ENCODE results near the gene RPRML.
"Not testable (repeated sequence)": the region's sequence is repeated elsewhere in the genome, so short reads cannot be mapped to it uniquely, and the experiment has no call there.

The RPRML gene

DNA sequence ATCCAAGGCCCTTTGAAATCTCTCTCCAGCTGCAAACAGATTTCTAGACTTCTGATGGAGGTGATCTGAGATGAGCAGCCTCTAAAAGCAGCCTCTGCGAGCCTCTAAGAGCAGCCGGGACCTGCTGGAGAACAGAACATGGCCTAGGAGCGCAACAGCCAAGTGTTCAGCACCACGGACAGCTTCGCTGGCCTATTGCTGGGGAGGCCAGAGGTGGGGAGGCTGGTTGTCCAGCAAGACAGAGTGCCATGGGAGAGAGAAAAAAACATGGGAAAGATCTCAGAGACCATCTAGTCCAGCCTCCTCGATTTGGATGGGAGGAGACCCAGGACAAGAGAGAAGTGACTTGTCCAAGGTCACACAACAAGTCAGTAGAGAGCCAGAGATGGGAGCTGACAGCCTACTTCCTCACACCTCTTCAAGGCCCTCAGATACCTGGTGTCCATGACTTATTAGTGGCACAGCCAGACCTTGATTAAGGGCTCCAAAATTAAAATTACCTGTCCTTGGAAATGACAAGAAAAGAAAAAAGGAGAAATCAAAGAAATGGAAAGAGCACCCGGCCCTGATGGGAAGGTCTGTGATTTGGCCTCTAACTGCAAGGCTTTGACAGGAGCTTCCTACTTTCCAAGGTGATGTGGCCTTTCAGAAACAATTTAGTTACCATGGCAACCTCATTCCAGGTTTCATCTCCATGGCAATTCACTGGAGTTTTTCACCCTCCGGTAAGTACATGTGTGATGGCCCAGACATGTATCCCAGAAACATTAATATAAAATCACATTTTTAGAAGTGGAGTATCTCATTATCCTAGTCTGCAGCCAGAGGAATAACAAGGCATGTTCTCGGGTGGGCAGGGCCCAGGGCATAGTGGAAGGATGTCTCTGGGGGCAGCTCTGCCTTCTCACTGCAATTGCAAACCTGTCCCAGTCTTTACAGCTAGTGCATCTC is 14.5 kb downstream of the RPRML start:
- Mint-ChIP-seq H3K9me3 (no peaks in the 10 kb centered on the region), H3K27me3 (no peaks in the 10 kb centered on the region), H3K36me3 (no peaks in the 10 kb centered on the region), H3K4me3 (no peak overlapping the region), H3K4me1 (peaks cover 3% of the 10 kb centered on the region), H3K27ac (no peak overlapping the region)
- DNase-seq, result peak; percentile 44
- CTCF ChIA-PET, result no interaction called here

DNA sequence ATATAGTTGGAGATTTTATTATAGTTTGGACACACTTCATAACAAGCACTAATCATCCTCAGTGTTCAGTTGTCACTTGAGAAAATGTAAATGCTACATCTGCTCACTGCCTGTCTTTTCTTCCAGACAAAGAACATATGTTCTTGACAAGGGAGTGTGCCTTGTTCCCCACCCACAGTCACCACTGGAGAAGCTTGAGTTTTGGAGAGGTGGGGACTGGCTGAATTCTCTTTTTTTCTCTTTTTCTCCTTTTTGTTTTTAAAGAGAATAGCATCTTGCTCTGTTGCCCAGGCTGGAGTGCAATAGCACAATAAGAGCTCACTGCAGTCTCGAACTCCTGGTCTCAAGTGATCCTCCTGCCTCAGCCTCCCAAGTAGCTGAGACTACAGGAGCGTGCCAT is 15.5 kb downstream of the RPRML start:
- CTCF ChIA-PET, result no interaction called here
- Mint-ChIP-seq H3K36me3 (no peaks in the 10 kb centered on the region), H3K27ac (no peak overlapping the region)

DNA sequence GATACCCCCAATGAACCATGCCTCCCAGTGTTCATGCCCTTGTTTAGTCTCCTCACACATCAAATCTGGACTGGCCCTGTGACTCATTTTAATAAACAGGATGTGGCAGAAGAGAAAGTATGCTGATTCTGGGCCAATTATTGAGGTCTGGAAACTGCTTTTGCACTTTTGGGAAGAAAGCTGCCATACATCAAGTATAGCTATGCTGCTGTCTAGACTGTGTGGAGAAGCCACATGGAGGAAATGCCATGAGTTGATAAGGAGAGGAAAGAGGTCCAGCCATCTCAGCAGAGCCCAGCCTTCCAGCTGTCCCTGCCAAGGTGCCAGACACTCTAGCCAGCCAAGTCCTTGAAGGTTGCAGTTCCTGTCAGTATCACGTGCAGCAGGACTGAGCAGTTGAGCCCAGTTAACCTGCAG is 16.7 kb downstream of the RPRML start:
- peaks cover 6% of the 10 kb centered on the region for H3K4me1 Mint-ChIP-seq
- no peak for DNase-seq
- no peak overlapping the region for H3K4me3 Mint-ChIP-seq
- CTCF ChIA-PET, result no interaction called here
- no peak overlapping the region for H3K27ac Mint-ChIP-seq
- H3K9me3 Mint-ChIP-seq, result no peaks in the 10 kb centered on the region
- H3K27me3 Mint-ChIP-seq, result peaks cover 11% of the 10 kb centered on the region
- no peaks in the 10 kb centered on the region for H3K36me3 Mint-ChIP-seq

More for the DNA sequence above, 15.5 kb downstream of the RPRML start:
- no peaks in the 10 kb centered on the region for H3K9me3 Mint-ChIP-seq
- DNase-seq, result no peak
- no peaks in the 10 kb centered on the region for H3K27me3 Mint-ChIP-seq
- H3K4me1 Mint-ChIP-seq, result peaks cover 3% of the 10 kb centered on the region
- H3K4me3 Mint-ChIP-seq, result no peak overlapping the region

DNA sequence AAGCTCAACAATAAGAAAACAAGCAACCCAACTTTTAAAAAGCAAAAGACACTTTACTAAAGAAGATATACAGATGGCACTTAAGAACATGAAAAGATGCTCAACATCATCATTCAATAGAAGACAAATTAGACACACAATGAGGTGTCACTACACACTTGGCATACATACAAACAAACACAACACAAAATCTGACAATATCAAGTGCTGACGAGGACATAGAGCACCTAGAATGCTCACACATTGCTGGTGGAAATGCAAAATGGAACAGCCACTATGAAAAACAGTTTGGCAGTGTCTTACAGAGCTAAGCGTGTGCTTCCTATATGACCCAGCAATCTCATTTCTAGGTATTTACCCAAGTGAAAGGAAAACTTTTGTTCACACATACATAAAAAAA is 18.9 kb downstream of the RPRML start:
- CTCF ChIA-PET, result interaction anchor here (1.1 kb wide), 1 partner anchor 16 kb away, joined by 3 read pairs; no protein-coding TSS in a partner anchor
- DNase-seq, result no peak
- no peak overlapping the region for H3K27ac Mint-ChIP-seq
- H3K36me3 Mint-ChIP-seq, result no peaks in the 10 kb centered on the region
- H3K4me3 Mint-ChIP-seq, result no peak overlapping the region
- peaks cover 12% of the 10 kb centered on the region for H3K27me3 Mint-ChIP-seq
- H3K9me3 Mint-ChIP-seq, result no peaks in the 10 kb centered on the region
- H3K4me1 Mint-ChIP-seq, result peaks cover 6% of the 10 kb centered on the region

DNA sequence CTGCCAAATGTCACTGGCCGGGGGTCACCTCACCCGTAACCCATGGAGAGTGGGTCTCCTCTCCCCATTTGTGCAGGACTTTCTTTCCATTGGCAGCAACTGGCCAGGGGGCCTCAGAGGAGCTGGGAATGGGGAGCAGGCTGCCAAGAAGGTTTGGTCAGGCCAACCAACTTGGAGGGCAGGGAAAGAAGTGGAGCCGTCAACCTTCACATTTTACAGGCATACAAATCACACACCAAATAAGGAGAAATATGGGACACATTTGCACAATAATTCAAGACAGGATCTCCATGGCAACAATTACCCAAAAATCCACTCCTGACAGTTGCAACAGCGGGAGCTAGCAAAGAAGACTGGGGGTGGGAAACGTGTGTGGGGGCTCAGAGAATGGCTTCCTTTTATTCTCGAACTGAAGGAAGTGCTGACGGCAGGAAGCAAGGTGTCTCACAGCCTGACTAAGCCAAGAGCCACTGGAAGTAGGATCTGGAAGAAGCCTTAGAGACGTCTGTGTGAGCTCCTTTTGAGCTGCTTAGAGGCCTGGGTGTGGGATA is 20.9 kb downstream of the RPRML start:
- Mint-ChIP-seq H3K36me3 (no peaks in the 10 kb centered on the region), H3K4me3 (no peak overlapping the region)

DNA sequence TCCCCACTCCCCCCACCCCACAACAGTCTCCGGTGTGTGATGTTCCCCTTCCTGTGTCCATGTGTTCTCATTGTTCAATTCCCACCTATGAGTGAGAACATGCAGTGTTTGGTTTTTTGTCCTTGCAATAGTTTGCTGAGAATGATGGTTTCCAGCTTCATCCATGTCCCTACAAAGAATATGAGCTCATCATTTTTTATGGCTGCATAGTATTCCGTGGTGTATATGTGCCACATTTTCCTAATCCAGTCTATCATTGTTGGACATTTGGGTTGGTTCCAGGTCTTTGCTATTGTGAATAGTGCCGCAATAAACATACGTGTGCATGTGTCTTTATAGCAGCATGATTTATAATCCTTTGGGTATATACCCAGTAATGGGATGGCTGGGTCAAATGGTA is 25.9 kb downstream of the RPRML start:
- H3K36me3 Mint-ChIP-seq, DNase-seq, H3K27ac Mint-ChIP-seq, CTCF ChIA-PET, H3K4me1 Mint-ChIP-seq, H3K4me3 Mint-ChIP-seq, H3K9me3 Mint-ChIP-seq: not testable (repeated sequence)
- H3K27me3 Mint-ChIP-seq, result peaks cover 12% of the 10 kb centered on the region

More for the DNA sequence above, 20.9 kb downstream of the RPRML start:
- CTCF ChIA-PET, result interaction anchor here (1.0 kb wide), 1 partner anchor 17 kb away, joined by 4 read pairs; no protein-coding TSS in a partner anchor
- H3K4me1 Mint-ChIP-seq, result peaks cover 6% of the 10 kb centered on the region
- H3K27me3 Mint-ChIP-seq, result peaks cover 12% of the 10 kb centered on the region
- no peak for DNase-seq
- H3K9me3 Mint-ChIP-seq, result no peaks in the 10 kb centered on the region
- H3K27ac Mint-ChIP-seq, result no peak overlapping the region

DNA sequence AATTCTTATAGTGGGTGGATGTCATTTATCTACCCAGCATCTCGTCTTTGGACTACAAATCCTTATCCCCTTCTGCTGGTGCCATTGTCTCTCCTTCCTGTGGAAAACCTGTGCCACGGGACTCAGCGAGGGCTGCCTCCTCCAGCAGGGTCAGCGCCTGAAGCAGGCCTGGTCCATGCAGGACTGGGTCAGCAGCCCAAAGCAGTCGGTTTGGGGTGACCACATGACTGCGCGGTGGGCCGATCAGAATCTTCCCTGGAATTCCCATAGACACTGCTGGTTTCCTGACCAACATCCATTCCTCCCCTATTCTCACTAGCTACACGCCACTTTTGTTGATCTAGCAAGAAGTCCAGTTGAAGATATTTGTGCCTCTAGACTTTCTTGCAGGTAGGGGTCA is 26.9 kb downstream of the RPRML start:
- no peak for DNase-seq
- H3K27ac Mint-ChIP-seq, result no peak overlapping the region
- H3K27me3 Mint-ChIP-seq, result peaks cover 4% of the 10 kb centered on the region
- H3K9me3 Mint-ChIP-seq, result no peaks in the 10 kb centered on the region
- H3K4me1 Mint-ChIP-seq, result no peaks in the 10 kb centered on the region
- no peak overlapping the region for H3K4me3 Mint-ChIP-seq
- CTCF ChIA-PET, result interaction anchor here (1.0 to 1.1 kb wide), 2 partner anchors 10 to 55 kb away, joined by 3 read pairs; no protein-coding TSS in a partner anchor
- H3K36me3 Mint-ChIP-seq, result no peaks in the 10 kb centered on the region

DNA sequence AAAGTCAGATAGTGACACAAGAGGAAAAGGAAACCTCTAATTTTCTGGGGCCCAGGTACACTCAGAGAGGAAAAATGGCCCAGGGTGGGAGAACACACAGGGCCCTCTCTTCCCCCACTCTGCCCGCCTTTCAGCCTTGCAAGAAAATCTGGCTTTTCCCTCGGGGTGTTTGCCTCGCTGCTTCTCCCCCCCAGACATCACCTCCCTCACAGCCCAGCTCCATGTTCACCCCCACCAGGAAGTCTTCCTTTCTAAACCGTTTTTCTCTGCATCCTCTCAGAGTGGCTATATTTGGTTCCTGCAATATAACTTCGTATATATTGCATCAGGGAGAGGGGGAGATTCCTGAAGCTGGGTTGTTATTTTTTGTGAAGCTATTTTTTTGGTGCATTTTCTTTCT is 27.3 kb downstream of the RPRML start:
- CTCF ChIA-PET, result interaction anchor here (1.0 to 1.1 kb wide), 2 partner anchors 9 to 55 kb away, joined by 3 read pairs; no protein-coding TSS in a partner anchor
- H3K4me1 Mint-ChIP-seq, result no peaks in the 10 kb centered on the region
- no peaks in the 10 kb centered on the region for H3K36me3 Mint-ChIP-seq
- H3K27ac Mint-ChIP-seq, result no peak overlapping the region
- H3K27me3 Mint-ChIP-seq, result peaks cover 4% of the 10 kb centered on the region
- H3K4me3 Mint-ChIP-seq, result no peak overlapping the region
- no peaks in the 10 kb centered on the region for H3K9me3 Mint-ChIP-seq
- no peak for DNase-seq

DNA sequence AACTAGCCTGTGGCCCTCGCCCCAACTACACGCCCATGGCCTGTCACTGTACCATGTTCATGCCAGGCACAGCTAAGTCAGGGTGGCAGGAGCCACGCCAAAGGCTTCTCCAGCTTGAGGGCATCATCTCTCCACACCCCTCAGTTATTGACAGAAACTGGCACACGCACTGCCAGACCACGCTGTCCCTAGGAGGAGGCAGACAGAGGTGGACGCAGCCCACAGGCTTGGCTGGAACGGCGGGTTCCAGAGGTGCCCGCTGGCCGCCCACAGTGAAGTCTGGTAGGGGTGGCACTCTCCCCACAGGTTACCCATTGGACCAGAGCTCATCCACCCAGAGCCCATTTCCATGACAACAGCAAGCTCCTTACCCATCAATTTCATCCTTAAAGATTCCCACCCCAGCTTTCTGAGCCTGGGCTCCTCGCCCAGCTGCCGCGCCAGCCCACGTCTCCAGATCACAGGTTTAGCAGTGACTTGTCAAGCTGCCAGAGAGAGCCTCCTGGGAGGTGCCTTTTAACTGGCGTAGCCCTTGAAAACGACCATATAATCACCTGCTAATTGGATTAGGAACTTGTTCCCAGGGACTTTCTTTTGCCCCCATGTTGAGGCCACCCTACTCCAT is 27.9 kb downstream of the RPRML start:
- CTCF ChIA-PET, result interaction anchor here (1.0 to 1.1 kb wide), 2 partner anchors 9 to 54 kb away, joined by 3 read pairs; no protein-coding TSS in a partner anchor
- Mint-ChIP-seq H3K4me3 (no peak overlapping the region), H3K27me3 (peaks cover 4% of the 10 kb centered on the region), H3K9me3 (no peaks in the 10 kb centered on the region), H3K27ac (no peak overlapping the region), H3K4me1 (no peaks in the 10 kb centered on the region), H3K36me3 (no peaks in the 10 kb centered on the region)
- DNase-seq, result no peak

DNA sequence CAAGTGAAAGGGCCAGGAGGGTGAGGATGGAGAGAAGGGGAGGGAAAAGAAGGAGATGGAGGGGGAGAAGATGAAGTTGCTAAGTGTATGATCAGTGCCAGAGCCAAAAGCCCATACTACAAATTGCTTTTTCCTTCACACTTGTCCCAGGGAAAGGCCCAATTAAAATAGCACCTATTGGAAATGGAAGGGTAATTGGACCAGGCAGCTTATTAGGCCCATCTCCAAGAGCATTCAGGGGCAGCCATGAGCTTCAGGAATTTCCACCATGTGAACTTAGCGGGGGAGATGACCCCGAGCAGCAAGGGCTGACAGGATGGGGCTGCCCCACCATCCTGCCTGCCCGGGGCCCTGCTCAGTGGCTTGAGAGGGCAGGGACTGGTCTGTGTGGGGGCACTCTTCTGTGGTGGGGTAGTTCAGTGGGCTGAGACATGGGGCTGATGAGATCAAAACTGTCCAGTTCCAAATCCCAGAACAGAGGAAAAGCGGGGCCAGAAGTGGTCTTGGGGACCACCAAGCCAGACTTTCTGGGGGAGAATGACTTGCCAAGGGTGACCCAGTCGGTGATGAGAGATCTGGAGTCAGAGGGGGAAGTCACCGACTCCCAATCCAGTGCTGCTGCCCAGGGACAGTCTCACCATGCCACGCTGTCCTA is 28.6 kb downstream of the RPRML start:
- no peaks in the 10 kb centered on the region for H3K9me3 Mint-ChIP-seq
- CTCF ChIA-PET, result no interaction called here
- H3K4me1 Mint-ChIP-seq, result no peaks in the 10 kb centered on the region
- H3K36me3 Mint-ChIP-seq, result no peaks in the 10 kb centered on the region
- DNase-seq, result no peak
- no peak overlapping the region for H3K4me3 Mint-ChIP-seq
- H3K27ac Mint-ChIP-seq, result no peak overlapping the region
- H3K27me3 Mint-ChIP-seq, result peaks cover 4% of the 10 kb centered on the region

DNA sequence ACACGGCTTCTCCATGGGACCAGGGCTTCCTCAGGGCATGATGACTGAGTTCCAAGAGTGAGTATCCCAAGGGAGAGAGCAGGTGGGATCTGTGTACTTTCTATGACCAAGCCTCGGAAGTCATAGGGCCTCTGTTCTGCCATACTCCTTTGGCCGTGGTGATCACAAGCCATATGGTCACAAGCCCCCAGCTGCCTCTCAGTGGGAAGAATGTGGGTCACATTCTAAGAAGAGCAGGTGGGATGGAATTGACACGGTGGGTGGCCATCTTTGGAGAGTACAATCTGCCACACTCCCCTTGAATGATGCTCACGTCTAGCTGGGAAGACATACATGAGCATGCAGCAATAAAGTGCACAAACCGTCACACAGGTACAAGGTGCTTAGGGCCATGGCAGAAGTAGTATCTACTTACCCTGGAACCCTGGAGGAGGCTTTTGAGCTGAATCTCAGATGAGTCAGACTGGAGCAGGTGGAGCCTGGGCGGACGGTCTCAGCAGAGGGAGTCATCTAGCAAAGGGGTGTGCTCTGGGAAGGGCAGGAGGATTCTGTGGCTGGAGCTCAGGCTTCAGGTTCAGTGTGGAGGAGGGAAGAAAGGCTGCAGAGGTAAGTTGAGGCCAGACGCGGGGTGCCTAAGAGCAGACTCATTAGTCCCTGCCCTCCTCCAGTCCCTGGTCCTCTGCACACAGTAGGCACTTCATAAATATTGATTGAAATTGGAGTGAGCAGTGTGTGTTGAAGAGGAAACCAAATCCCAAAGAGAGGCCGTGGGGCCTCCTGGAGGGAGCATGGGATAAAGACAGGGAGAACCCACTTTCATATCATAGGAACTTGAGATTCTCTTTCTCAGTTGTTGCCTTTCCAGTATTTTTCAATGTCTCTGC is 29.5 kb downstream of the RPRML start:
- Mint-ChIP-seq H3K36me3 (no peaks in the 10 kb centered on the region), H3K27me3 (peaks cover 4% of the 10 kb centered on the region), H3K4me1 (no peaks in the 10 kb centered on the region), H3K4me3 (no peak overlapping the region), H3K27ac (no peak overlapping the region), H3K9me3 (no peaks in the 10 kb centered on the region)
- no peak for DNase-seq
- CTCF ChIA-PET, result no interaction called here

DNA sequence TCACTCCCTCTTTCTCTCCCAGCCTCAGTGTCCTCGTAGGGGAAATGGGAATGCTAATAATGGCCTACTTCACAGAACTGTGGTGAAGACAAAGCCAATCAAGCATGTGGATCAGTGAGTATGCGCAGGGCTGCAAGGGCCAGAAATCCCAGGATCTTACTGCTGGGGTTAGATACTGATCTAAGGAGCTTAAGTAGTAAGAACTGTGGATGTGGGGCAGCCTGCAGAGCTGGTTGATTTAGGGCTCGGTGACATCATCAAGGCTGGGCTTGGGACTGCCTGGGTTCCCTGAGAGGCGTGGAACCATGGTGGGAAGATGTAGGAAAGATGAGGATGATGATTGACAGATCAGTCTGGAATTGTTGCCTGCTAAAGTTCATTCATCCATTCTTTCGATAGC is 30.5 kb downstream of the RPRML start:
- Mint-ChIP-seq H3K36me3 (no peaks in the 10 kb centered on the region), H3K4me1 (peaks cover 5% of the 10 kb centered on the region), H3K27ac (no peak overlapping the region), H3K27me3 (peaks cover 4% of the 10 kb centered on the region), H3K4me3 (no peak overlapping the region), H3K9me3 (no peaks in the 10 kb centered on the region)
- CTCF ChIA-PET, result no interaction called here
- DNase-seq, result no peak

DNA sequence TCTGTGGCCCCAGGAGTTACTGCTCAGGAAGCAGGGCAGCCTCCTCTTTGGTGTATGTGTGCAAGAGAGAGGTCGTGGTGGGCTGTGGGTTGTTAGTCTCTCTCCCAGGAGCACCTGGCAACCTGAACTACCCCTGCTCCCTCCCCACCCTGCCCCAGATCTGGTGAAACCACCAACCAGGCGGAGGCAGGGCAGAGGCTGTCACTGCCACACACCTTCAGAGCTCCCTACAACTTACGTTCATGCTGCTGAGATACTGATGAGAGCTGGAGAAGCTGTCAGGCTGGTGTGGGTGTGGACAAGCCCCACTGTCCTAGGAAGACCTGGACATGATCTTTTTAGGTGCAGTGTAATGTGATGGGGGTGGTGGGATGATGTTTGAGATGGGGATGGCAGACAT is 31.8 kb downstream of the RPRML start:
- Mint-ChIP-seq H3K9me3 (no peaks in the 10 kb centered on the region), H3K36me3 (peaks cover 1% of the 10 kb centered on the region), H3K4me3 (no peak overlapping the region), H3K27me3 (peaks cover 4% of the 10 kb centered on the region), H3K4me1 (peaks cover 17% of the 10 kb centered on the region), H3K27ac (peak overlapping the region; percentile 65)
- CTCF ChIA-PET, result interaction anchor here (0.7 kb wide), 1 partner anchor 12 kb away, joined by 3 read pairs; no protein-coding TSS in a partner anchor
- DNase-seq, result no peak

All from activated naive CD4-positive, alpha-beta T cell treated with anti-CD3 and anti-CD28 coated beads, Interleukin-2, amount 10 ng/mL, durations not matched to agents 7 days and 5 days (primary cell).